ENCODE measurements around the gene OSBPL3. TPM values are rescaled to one million over a fixed set of nuclear protein-coding genes. Genes with fewer than 3 reads are reported as not detected.
A peak's percentile ranks its signal among the peaks of the same experiment; 100 is the strongest.

Gene OSBPL3
- total and polyA plus RNA-seq, 7 donors = 0.60 to 6.3 (median 1.8) TPM

DNA sequence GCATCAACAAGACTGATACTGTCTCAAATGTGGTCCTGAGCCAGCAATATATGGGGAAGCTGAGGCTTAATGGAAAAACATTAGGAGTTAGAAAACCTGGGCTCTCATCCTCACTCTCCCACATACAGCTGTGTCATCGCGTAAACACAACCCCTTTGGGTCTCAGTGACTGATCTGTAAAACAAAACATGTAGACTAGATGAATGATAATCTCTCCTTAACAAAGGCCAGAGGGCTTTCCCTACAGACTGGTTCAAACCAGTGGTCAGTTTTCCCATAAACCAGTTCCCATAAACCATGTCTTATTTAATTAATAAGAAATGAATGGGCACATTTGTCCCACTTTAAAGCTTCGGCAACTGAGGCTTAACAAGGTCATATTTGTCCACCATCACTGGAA is 48.1 kb downstream of the OSBPL3 start:
- H3K27ac ChIP-seq = no peak overlapping the region
- TF ChIP-seq, protein P1, sequence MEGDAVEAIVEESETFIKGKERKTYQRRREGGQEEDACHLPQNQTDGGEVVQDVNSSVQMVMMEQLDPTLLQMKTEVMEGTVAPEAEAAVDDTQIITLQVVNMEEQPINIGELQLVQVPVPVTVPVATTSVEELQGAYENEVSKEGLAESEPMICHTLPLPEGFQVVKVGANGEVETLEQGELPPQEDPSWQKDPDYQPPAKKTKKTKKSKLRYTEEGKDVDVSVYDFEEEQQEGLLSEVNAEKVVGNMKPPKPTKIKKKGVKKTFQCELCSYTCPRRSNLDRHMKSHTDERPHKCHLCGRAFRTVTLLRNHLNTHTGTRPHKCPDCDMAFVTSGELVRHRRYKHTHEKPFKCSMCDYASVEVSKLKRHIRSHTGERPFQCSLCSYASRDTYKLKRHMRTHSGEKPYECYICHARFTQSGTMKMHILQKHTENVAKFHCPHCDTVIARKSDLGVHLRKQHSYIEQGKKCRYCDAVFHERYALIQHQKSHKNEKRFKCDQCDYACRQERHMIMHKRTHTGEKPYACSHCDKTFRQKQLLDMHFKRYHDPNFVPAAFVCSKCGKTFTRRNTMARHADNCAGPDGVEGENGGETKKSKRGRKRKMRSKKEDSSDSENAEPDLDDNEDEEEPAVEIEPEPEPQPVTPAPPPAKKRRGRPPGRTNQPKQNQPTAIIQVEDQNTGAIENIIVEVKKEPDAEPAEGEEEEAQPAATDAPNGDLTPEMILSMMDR (IDR thresholded peaks at IDR 0.05) = no peak
- TF ChIP-seq POLR2A (IDR thresholded peaks at IDR 0.05) = no peak
- no peak for TF ChIP-seq POLR2AphosphoS5 (IDR thresholded peaks at IDR 0.05)
- no peak for TF ChIP-seq EP300 (IDR thresholded peaks at IDR 0.05)
- 95 to 98% methylated on average over 3 of the region's 3 CpGs for WGBS, 2 donors
- H3K4me3 ChIP-seq = no peak overlapping the region
- no peaks in the 10 kb centered on the region for H3K27me3 ChIP-seq
- intact Hi-C loops (cut with DNase I) = no loop called here
- no peak for DNase-seq
- H3K36me3 ChIP-seq = no peaks in the 10 kb centered on the region
- H3K4me1 ChIP-seq = peaks cover 0 to 10% (median 8%) of the 10 kb centered on the region in 4 donors
- H3K9me3 ChIP-seq = no peaks in the 10 kb centered on the region

DNA sequence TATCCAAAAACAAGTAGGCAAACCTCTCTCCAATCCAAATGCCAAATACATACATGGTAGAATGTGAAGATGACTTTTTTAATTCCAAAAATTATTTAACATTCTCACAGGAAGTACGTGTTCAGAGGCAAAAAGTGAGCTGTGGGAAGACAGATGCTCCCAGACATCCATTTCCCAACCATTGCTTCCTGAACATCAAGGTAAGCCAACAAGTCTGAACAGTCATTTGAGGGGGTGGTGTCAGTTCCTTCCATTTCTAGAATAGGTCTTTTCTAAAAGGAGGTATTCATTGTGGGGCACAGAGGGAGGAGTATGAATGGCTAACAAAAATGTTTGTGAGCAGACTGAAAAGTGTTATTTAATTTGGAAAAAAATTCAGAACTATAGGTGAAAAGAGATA is 49.1 kb downstream of the OSBPL3 start:
- TF ChIP-seq POLR2A (IDR thresholded peaks at IDR 0.05) (no peak), POLR2AphosphoS5 (IDR thresholded peaks at IDR 0.05) (no peak), EP300 (IDR thresholded peaks at IDR 0.05) (no peak)
- TF ChIP-seq, protein P1 (IDR thresholded peaks at IDR 0.05) = no peak
- peaks cover 0 to 11% (median 9%) of the 10 kb centered on the region in 4 donors for H3K4me1 ChIP-seq
- no peaks in the 10 kb centered on the region for H3K27me3 ChIP-seq
- H3K27ac ChIP-seq = no peak overlapping the region
- DNase-seq = no peak
- H3K4me3 ChIP-seq = no peak overlapping the region
- no peaks in the 10 kb centered on the region for H3K36me3 ChIP-seq
- intact Hi-C loops (cut with DNase I) = no loop called here
- 95% methylated on average over 1 of the region's 1 CpG for WGBS, 2 donors
- H3K9me3 ChIP-seq = no peaks in the 10 kb centered on the region

DNA sequence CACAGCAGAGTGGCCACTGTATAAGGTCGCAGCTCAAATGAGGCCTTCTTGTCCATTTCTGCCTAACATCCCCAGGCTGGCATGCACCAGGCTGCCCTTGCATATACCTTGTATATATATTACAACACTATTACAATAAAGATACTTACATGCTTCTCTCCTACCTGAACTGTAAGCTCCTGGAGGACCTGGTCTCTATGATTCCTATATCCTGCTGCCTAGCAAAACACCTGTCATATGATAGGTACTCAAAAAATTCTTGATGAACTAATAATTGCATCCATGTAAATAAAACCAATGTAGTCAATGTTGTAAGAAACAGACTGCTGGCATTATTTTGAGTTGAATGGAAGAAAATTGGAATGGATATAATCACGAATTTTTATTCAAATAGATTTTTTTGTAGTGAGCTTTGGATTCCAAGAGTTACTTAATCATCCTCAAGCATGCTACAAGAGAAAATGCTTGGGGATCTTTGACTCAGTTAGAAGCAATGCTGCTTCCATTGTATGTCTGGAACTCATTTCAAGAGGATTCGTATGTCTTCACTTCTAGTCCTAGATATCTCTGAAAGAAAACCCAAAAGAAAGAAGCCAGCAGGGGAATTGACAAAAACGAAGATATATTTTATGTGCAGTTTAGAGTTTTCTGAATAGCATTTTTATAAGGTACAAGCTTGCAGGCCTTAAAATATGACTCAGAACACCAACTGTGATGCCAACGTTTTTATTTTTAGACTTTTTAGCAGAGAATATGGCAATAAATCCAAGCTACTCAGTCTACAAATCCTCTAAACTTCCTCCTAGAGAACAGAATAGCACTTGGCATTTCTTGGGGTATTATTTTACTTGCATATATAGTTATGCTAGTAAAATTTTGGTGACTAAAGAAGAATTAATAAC is 53.1 kb downstream of the OSBPL3 start:
- Histone ChIP-seq H3K9me3 (no peaks in the 10 kb centered on the region), H3K27me3 (no peaks in the 10 kb centered on the region), H3K4me1 (peaks cover 0 to 19% (median 11%) of the 10 kb centered on the region in 4 donors), H3K27ac (peak overlapping the region in 2 of 4 donors; percentile 20 to 27), H3K36me3 (no peaks in the 10 kb centered on the region), H3K4me3 (no peak overlapping the region)
- no peak for DNase-seq
- 80 to 82% methylated on average over 5 of the region's 5 CpGs for WGBS, 2 donors
- intact Hi-C loops (cut with DNase I) = no loop called here
- TF ChIP-seq, protein P1 (IDR thresholded peaks at IDR 0.05) = no peak
- TF ChIP-seq POLR2AphosphoS5 (IDR thresholded peaks at IDR 0.05) (no peak), POLR2A (IDR thresholded peaks at IDR 0.05) (no peak), EP300 (IDR thresholded peaks at IDR 0.05) (no peak)

DNA sequence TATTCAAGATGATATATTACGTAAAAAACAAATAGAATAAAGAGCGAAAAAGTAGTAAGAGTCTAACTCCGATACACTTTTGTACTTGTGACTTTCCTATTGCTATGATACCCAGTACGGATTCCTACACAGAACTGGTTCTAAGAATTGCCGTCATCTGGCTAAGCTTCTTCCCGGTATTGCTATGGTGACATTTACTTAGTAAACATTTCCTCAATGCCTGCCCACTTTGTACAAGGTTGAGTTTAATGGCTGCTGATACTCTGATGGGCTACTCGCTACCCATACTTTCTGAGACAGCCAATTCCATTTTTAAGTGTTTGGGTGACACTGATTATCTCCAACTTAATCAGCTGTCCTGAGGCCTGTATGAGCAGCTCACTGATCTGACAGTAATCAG is 55.6 kb downstream of the OSBPL3 start:
- Histone ChIP-seq H3K36me3 (no peaks in the 10 kb centered on the region), H3K27ac (no peak overlapping the region), H3K4me1 (peaks cover 0 to 19% (median 13%) of the 10 kb centered on the region in 4 donors), H3K9me3 (no peaks in the 10 kb centered on the region), H3K27me3 (no peaks in the 10 kb centered on the region), H3K4me3 (no peak overlapping the region)
- 29 to 64% methylated on average over 7 of the region's 7 CpGs for WGBS, 2 donors
- no peak for DNase-seq
- intact Hi-C loops (cut with DNase I) = no loop called here
- TF ChIP-seq, protein P1 (IDR thresholded peaks at IDR 0.05) = no peak
- no peak for TF ChIP-seq EP300 (IDR thresholded peaks at IDR 0.05)
- TF ChIP-seq POLR2A (IDR thresholded peaks at IDR 0.05) = no peak
- TF ChIP-seq POLR2AphosphoS5 (IDR thresholded peaks at IDR 0.05) = no peak

All from sigmoid colon (tissue), 7 donors.